Stimulated activated CD8-positive, alpha-beta memory T cell treated with anti-CD3 and anti-CD28 coated beads, Interleukin-7, amount 100 ng/mL, for 48 hours (primary cell): ENCODE data around the gene DBN1.
A peak's percentile ranks its signal among the peaks of the same experiment; 100 is the strongest.
"Not testable (repeated sequence)": the region's sequence is repeated elsewhere in the genome, so short reads cannot be mapped to it uniquely, and the experiment has no call there.

Experiments used
- DNase-seq, 2 donors: peaks; one replicate each; pipeline ENCODE4 v3.0.0-alpha.2; 2020; ENCODE audit warnings: low read depth in 1 of 2; ENCODE audit errors: extremely low read depth in 1 of 2

Gene DBN1

GRCh38 chr5:177431317-177432142 is 41.9 kb downstream of the DBN1 start:
- DNase-seq, result peak; percentile 73 to 89

DNA sequence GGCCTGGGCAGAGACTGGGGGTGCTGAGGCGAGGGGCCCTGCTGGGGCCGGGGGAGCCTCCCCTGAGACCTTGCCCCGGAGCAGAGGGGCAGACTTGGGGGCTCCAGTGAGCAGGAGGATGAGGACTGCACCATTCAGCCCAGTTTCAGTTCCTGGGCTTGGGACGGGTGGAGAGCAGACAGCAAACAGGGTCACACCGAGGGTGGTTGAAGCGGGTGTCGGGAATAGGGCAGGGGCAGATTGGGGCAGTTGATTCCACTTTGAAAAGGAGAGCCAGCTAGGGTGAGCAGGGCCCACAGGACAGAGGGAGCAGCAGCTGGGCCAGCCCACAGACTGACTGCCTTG is 42.5 kb downstream of the DBN1 start:
- no peak for DNase-seq

DNA sequence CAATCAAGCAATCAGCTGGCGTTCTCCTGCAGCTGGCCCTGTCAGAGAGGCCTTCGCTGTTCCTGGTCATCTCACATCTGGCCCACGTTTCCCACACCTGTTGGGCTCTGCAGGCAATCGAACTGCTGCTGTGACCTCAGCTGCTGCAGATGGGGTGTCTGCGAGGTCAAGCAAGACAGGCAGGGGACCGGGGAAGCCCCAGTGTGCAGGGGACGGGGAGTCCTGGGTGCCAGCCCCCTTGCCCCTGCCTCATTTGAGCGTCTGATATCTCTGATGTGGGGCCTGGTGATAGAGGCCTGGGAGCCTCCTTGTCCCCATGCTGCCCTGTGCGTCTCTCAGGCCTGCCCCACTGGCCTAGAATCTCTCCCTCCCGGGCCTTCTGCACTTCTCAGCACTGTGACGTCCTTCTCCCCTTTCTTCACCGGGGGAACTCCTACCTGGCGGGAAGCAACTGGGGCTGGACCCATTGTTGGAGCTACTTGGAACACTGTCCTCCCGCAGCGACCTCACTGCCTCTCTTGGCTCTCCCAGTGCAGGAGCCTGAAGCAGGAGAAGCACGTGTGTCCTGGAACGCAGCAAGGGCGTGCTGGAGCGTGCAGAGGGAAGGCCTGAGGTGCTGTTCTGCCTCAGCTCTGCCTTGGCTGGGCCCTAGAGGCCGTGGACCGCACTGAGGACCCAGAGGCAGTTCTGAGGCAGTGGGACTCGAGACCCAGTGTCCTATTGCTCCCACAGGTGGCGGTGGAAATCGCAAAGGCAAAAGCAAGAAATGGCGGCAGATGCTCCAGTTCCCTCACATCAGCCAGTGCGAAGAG is 43.1 kb downstream of the DBN1 start:
- no peak for DNase-seq

DNA sequence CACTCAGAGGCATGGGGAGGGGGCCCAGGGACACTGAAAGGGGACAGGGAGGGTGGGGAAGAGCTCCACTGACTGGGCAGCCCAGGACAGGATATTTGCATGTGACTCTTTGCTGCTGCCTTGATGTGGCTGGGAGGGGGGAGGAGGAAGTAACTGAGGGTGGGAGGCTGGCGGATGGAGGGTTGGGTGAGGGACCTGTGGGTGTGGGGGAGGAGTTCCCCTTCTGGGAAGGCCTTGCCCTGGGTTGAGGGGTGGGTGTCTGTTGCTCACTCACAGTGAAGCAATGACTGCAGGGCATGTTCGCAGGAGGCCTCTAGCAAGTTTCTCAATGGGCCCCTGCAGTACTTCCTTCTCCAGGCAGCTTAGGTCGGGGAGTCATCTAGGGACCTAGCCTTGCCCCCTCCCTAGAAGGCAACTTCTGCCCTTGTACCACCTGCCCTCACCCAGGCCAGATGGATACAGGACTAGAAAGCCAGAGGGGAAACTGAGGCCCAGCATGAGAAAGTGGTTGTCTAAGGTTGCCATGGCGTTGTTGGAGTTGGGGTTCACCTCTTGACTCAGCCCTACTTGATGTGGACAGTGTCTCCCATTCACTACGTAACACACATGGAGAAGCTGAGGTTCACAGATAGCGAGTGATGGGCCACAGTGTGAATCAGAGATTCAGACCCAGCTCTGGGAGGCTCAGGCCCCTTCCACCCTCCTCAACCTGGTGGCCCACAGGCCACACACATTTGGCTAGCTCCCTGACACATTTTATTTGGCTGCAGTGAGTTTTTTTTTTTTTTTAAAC is 44.0 kb downstream of the DBN1 start:
- peak; percentile 77 to 95 for DNase-seq

DNA sequence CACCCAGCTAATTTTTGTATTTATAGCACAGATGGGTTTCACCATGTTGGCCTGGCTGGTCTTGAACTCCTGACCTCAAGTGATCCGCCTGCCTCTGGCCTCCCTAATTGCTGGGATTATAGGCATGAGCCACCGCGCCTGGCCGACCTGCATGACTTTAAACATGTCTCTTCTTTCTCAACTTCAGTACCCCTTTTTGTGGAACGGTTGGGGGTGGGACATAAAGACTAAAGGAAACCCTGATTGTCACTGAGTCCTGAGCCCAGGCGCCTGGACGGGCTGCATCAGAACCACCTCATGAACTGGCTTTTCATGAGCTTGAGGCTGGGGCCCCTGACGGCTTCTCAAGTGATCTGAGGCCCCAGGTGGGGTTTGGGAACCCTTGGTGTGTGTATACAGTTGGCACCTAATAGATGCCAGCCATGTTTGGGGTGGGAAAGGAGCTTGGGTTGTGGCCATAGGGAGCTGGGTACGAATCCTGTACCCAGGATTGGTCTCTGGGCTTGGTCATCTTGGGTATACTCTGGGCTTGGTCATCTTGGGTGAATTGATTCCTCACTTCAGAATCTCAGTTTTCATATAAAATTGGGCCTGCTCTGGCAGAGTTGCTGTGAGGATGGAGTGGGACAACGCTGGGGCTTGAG is 44.7 kb downstream of the DBN1 start:
- no peak for DNase-seq

GRCh38 chr5:177427919-177428573 is 45.4 kb downstream of the DBN1 start:
- DNase-seq, result no peak

DNA sequence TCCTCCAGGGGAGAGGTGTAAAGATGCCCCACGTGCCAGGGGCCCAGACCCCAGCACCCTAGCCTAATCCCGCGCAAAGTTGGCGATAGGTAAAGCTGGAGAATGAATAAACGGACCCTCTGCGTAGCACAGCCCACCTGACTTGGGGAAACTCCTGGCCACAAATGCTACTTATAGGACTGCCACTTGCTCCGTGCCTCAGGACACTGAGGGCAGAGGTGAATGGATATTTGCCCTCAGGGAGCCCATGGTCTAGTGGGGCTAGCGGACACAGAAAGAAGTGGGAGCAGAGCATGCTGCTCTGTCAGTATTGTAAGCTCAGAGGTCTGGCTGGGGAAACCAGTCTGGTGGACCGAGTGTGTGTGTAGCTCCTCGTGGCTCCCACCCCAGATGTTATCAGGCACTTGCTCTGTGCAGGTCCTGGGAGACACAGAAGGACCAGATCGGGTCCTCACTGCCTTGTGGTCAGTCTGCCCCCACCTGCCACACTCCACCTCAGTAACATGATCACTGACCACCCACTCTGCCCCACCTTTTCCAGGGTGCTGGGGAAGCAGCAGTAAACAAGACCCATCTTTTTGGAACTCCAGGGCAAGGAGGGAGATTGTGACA is 46.1 kb downstream of the DBN1 start:
- no peak for DNase-seq

- no peak for DNase-seq
Measured at GRCh38 chr5:177426566-177427210, 46.7 kb downstream of the DBN1 start, which contains the start of gene GRK6. TSS of gene GRK6 (plus strand) at chr5:177426676. CDS start at chr5:177426846, 170 bp downstream.

GRCh38 chr5:177425801-177426565 is 47.5 kb downstream of the DBN1 start:
- DNase-seq, result peak; percentile 95 to 100

DNA sequence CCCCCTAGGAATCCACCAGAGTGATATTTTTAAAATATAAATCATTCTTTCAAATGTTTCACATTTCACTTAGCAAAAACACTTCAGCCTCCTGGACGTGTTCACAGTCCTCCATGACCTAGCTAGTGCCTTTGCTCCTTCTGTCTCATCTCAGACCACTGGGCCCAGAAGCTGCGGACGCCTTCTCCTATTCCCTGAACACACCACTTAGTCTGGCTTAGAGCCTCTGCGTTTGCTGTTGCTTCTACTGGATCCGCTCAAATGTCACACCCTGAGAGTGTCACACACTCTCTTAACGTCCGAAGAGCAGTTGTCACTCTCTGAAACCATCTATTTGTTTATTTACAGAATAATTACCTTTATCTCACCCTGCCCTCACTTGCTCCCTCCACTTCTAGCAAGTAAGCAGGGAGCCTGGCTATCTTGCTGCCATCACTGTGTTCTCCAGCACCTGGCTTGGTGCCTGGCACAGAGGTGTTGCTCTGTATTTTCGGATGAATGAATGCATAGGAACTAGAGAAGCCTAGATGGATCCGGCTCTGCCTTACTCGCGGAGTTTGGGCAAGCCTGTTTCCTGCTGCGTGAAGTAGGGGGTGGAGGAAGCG is 48.1 kb downstream of the DBN1 start:
- DNase-seq, result no peak

DNA sequence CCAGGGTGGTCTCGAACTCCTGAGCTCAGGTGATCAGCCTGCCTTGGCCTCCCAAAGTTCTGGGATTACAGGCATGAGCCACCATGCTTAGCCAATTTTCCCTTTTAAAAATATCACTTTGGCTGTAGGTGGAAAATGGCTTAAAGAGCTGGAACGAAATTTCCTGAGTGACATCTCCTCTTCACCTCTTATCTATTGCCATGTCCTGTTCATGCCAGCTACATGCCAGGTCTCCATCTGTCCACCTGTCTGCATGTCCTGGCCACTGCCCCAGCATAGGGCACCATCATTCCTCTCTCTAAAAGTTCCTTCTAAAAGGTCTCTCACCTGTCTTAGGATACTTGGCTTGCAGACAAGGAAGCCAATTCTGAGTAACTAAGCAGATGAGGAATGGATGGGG is 49.8 kb downstream of the DBN1 start:
- DNase-seq, result no peak

DNA sequence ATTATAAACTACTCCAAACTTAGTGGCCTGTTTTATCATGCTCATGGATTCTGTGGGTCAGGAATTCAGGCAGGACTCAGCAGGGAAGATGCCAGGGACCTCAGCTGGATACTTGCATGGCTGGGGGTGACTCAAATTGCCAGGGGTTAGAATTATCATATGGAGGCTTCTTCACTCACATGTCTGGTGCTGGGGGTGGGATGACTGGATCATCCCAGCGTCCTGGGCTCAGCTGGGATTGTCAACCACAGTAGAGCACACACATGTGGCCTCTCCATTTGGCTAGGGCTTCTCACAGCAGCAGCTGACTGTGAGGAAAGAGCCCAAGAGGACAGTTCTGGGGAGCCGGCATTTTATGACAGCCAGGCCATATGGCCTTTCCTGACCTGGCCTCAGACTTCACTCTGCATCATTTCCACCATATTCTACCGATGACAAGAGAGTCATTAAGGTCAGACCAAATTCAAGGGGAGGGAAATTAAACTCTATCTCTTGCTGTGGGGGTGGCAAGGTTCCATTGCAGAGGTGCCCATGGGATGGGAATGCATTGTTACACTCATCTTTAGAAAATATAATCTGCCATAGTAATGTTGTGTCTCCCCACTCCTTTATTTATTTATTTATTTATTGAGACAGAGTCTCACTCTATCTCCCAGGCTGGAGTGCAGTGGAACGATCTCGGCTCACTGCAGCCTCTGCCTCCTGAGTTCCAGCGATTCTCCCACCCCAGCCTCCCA is 52.2 kb downstream of the DBN1 start:
- DNase-seq, result no peak

- not testable (repeated sequence) for DNase-seq
Measured at GRCh38 chr5:177420472-177420871, 53.0 kb downstream of the DBN1 start.

DNA sequence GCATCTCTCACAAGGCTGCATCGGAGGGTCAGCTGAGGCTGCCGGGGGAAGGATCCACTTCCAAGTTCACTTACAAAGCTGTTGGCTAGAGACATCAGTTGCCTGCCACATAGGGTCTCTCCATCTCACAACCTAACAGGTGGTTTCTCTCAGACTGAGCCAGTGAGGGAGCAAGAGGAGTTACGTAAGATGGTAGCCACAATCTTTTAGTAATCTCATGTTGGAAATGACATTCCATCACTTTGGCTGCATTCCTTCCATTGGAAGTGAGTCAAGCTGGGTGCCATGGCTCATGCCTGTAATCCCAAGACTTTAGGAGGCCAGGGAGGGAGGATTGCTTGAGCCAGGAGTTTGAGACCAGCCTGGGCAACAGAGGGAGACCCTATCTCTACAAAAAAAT is 54.4 kb downstream of the DBN1 start:
- no peak for DNase-seq

- DNase-seq, result not testable (repeated sequence)
Measured at GRCh38 chr5:177417081-177417480, 56.4 kb downstream of the DBN1 start.

DNA sequence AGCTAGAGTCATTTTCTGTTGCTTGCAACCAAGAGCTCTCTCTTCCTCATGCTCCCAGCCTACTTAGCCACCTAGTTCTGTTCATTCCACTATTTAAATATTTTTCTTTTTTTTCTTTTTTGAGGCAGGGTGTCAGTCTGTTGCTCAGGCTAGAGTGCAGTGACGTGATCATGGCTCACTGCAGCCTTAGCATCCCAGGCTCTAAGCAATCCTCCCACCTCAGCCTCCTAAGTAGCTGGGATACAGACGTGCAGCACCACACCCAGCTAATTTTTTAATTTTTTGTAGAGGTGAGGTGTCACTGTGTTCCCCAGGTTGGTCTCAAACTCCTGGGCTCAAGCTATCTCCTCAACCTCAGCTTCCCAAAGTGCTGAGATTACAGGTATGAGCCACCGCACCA is 59.0 kb downstream of the DBN1 start:
- no peak for DNase-seq

- no peak for DNase-seq
Measured at GRCh38 chr5:177412603-177413233, 60.7 kb downstream of the DBN1 start.
